ENCODE results near the gene FLAD1.

Gene FLAD1

GRCh38 chr1:154955718-154956543 is 27.2 kb upstream of the FLAD1 start, which contains the start of gene PBXIP1:
Gene PBXIP1 (minus strand): TSS chr1:154956099. CDS start chr1:154953721, 2,378 bp downstream.
- ATAC-seq (ENCODE audit: low read depth) (peak; percentile 84), DNase-seq (ENCODE audit: low spot score) (no peak)
- Histone ChIP-seq H3K4me1 (ENCODE audit: insufficient read depth, poor library complexity, severe bottlenecking) (peaks cover 10% of the 10 kb centered on the region), H3K27me3 (ENCODE audit: insufficient read depth, poor library complexity, severe bottlenecking) (no peaks in the 10 kb centered on the region), H3K4me3 (ENCODE audit: severe bottlenecking) (peak within 1 kb of the TSS; percentile 33), H3K9me3 (ENCODE audit: severe bottlenecking) (no peaks in the 10 kb centered on the region), H3K36me3 (ENCODE audit: low read depth) (peaks cover 8% of the 10 kb centered on the region), H3K27ac (ENCODE audit: poor library complexity, severe bottlenecking) (peak within 1 kb of the TSS; percentile 36)
- TF ChIP-seq, protein P1, sequence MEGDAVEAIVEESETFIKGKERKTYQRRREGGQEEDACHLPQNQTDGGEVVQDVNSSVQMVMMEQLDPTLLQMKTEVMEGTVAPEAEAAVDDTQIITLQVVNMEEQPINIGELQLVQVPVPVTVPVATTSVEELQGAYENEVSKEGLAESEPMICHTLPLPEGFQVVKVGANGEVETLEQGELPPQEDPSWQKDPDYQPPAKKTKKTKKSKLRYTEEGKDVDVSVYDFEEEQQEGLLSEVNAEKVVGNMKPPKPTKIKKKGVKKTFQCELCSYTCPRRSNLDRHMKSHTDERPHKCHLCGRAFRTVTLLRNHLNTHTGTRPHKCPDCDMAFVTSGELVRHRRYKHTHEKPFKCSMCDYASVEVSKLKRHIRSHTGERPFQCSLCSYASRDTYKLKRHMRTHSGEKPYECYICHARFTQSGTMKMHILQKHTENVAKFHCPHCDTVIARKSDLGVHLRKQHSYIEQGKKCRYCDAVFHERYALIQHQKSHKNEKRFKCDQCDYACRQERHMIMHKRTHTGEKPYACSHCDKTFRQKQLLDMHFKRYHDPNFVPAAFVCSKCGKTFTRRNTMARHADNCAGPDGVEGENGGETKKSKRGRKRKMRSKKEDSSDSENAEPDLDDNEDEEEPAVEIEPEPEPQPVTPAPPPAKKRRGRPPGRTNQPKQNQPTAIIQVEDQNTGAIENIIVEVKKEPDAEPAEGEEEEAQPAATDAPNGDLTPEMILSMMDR (IDR thresholded peaks at IDR 0.05; ENCODE audit: poor library complexity, severe bottlenecking) = peak; percentile 40

GRCh38 chr1:154956544-154956941 is 26.6 kb upstream of the FLAD1 start:
- Histone ChIP-seq H3K4me1 (ENCODE audit: insufficient read depth, poor library complexity, severe bottlenecking) (peaks cover 10% of the 10 kb centered on the region), H3K36me3 (ENCODE audit: low read depth) (peaks cover 8% of the 10 kb centered on the region), H3K4me3 (ENCODE audit: severe bottlenecking) (peak overlapping the region; percentile 33), H3K9me3 (ENCODE audit: severe bottlenecking) (no peaks in the 10 kb centered on the region), H3K27ac (ENCODE audit: poor library complexity, severe bottlenecking) (peak overlapping the region; percentile 36), H3K27me3 (ENCODE audit: insufficient read depth, poor library complexity, severe bottlenecking) (no peaks in the 10 kb centered on the region)
- TF ChIP-seq, protein P1 (IDR thresholded peaks at IDR 0.05; ENCODE audit: poor library complexity, severe bottlenecking) = no peak
- no peak for DNase-seq (ENCODE audit: low spot score)
- ATAC-seq (ENCODE audit: low read depth) = no peak

- Histone ChIP-seq H3K4me3 (ENCODE audit: severe bottlenecking) (no peak overlapping the region), H3K4me1 (ENCODE audit: insufficient read depth, poor library complexity, severe bottlenecking) (peaks cover 10% of the 10 kb centered on the region), H3K27ac (ENCODE audit: poor library complexity, severe bottlenecking) (peak overlapping the region; percentile 36), H3K36me3 (ENCODE audit: low read depth) (peaks cover 8% of the 10 kb centered on the region), H3K9me3 (ENCODE audit: severe bottlenecking) (no peaks in the 10 kb centered on the region), H3K27me3 (ENCODE audit: insufficient read depth, poor library complexity, severe bottlenecking) (no peaks in the 10 kb centered on the region)
- DNase-seq (ENCODE audit: low spot score) = no peak
- TF ChIP-seq, protein P1 (IDR thresholded peaks at IDR 0.05; ENCODE audit: poor library complexity, severe bottlenecking) = no peak
- ATAC-seq (ENCODE audit: low read depth) = no peak
Observed at GRCh38 chr1:154957091-154957657, 26.0 kb upstream of the FLAD1 start.

GRCh38 chr1:154958036-154958435 is 25.1 kb upstream of the FLAD1 start:
- Histone ChIP-seq H3K4me1 (ENCODE audit: insufficient read depth, poor library complexity, severe bottlenecking) (peaks cover 17% of the 10 kb centered on the region), H3K4me3 (ENCODE audit: severe bottlenecking) (no peak overlapping the region), H3K27me3 (ENCODE audit: insufficient read depth, poor library complexity, severe bottlenecking) (no peaks in the 10 kb centered on the region), H3K9me3 (ENCODE audit: severe bottlenecking) (no peaks in the 10 kb centered on the region), H3K36me3 (ENCODE audit: low read depth) (peaks cover 16% of the 10 kb centered on the region), H3K27ac (ENCODE audit: poor library complexity, severe bottlenecking) (no peak overlapping the region)
- DNase-seq (ENCODE audit: low spot score) = no peak
- ATAC-seq (ENCODE audit: low read depth) = no peak
- TF ChIP-seq, protein P1 (IDR thresholded peaks at IDR 0.05; ENCODE audit: poor library complexity, severe bottlenecking) = no peak
